Activated T-cell treated with anti-CD3 and anti-CD28 coated beads, Interleukin-2, amount 50 U/mL, for 72 hours (primary cell): Measurements from ENCODE around the gene R3HDM4. TPM values are rescaled to one million over a fixed set of nuclear protein-coding genes. Genes with fewer than 3 reads are reported as not detected.

Experiments used
- ATAC-seq, 2 donors: fragments of 150-1000 bp; cut with Tn5 transposase; replicated peaks in 1 of 2; 2 replicates each; pipeline ENCODE4 v1.10.0; 2021; ENCODE audit warnings: moderate library complexity in 2 of 2, mild to moderate bottlenecking in 1 of 2
- DNase-seq, 2 donors: peaks; one replicate each; pipeline ENCODE4 v3.0.0; 2021 to 2022; ENCODE audit warnings: mixed read lengths in 1 of 2
- H3K27ac Mint-ChIP-seq: one replicate; pipeline ENCODE4 v1.8.0; 2022; ENCODE audit warnings: mild to moderate bottlenecking, moderate library complexity, mixed read lengths
- H3K27me3 Mint-ChIP-seq: one replicate; pipeline ENCODE4 v1.8.0; 2022; ENCODE audit warnings: low read depth, mixed read lengths
- H3K36me3 Mint-ChIP-seq, 2 donors: one replicate each; pipeline ENCODE4 v1.8.0; 2022; ENCODE audit warnings: mixed read lengths in 2 of 2, mild to moderate bottlenecking in 1 of 2; ENCODE audit not compliant: insufficient read depth in 2 of 2
- H3K4me1 Mint-ChIP-seq: one replicate; pipeline ENCODE4 v1.8.0; 2022; ENCODE audit warnings: low read depth, mixed read lengths
- H3K4me3 Mint-ChIP-seq, 2 donors: one replicate each; pipeline ENCODE4 v1.8.0; 2022; ENCODE audit warnings: mild to moderate bottlenecking in 2 of 2, mixed read lengths in 2 of 2, moderate library complexity in 2 of 2
- H3K9me3 Mint-ChIP-seq, 2 donors: one replicate each; pipeline ENCODE4 v1.8.0; 2022; ENCODE audit warnings: mixed read lengths in 2 of 2
- total RNA-seq, 2 donors: library from RNA; stranded (reverse); gene quantifications; one replicate each; pipeline ENCODE4 v1.2.3, GENCODE V29; 2022

Gene R3HDM4
- total RNA-seq, 2 donors from 2014 or later, result 109 to 126 TPM

- Mint-ChIP-seq H3K4me1 (peaks cover 33% of the 10 kb centered on the region), H3K27me3 (no peaks in the 10 kb centered on the region), H3K9me3 (peaks cover 0 to 1% of the 10 kb centered on the region in 2 donors), H3K27ac (no peak overlapping the region), H3K4me3 (peak overlapping the region; percentile 22 to 72), H3K36me3 (peaks cover 0 to 1% of the 10 kb centered on the region in 2 donors)
- no peak for ATAC-seq
- no peak for DNase-seq
Observed at GRCh38 chr19:941292-942132, 28.5 kb upstream of the R3HDM4 start.

- H3K36me3 Mint-ChIP-seq, result peaks cover 0 to 1% of the 10 kb centered on the region in 2 donors
- peak overlapping the region; percentile 86 to 90 for H3K4me3 Mint-ChIP-seq
- ATAC-seq, result peak; percentile 86 to 88
- no peaks in the 10 kb centered on the region for H3K27me3 Mint-ChIP-seq
- no peak overlapping the region for H3K27ac Mint-ChIP-seq
- peaks cover 0 to 1% of the 10 kb centered on the region in 2 donors for H3K9me3 Mint-ChIP-seq
- H3K4me1 Mint-ChIP-seq, result peaks cover 33% of the 10 kb centered on the region
- peak; percentile 67 to 68 for DNase-seq
Observed at GRCh38 chr19:940591-941291, 27.7 kb upstream of the R3HDM4 start.

DNA sequence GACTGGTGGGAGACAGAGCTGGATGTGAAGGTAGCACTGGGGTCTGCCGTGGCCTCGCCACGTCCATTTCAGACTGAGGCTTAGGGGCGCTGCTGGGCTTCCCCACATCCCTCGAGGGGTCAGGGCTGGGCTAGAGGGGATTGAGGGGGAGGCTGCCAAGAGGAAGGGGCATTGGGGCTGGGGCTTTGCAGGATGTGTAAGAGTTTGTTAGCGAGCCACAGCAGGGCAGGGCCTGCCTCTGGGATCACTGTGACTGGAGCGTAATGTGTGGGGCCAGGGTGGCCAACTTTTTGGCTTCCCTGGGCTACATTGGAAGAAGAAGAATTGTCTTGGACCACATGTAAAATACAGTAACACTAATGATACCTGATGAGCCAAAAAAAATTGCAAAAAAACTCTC lies 26.9 kb upstream of the R3HDM4 start:
- peaks cover 0 to 1% of the 10 kb centered on the region in 2 donors for H3K9me3 Mint-ChIP-seq
- H3K4me1 Mint-ChIP-seq, result peaks cover 33% of the 10 kb centered on the region
- H3K27me3 Mint-ChIP-seq, result no peaks in the 10 kb centered on the region
- DNase-seq (no peak), ATAC-seq (no peak)
- peaks cover 0 to 1% of the 10 kb centered on the region in 2 donors for H3K36me3 Mint-ChIP-seq
- peak overlapping the region; percentile 67 for H3K27ac Mint-ChIP-seq
- peak overlapping the region; percentile 86 to 90 for H3K4me3 Mint-ChIP-seq

GRCh38 chr19:939439-939838 lies 26.4 kb upstream of the R3HDM4 start:
- DNase-seq, result no peak
- no peak for ATAC-seq
- Mint-ChIP-seq H3K27me3 (no peaks in the 10 kb centered on the region), H3K27ac (no peak overlapping the region), H3K36me3 (peaks cover 0 to 1% of the 10 kb centered on the region in 2 donors), H3K9me3 (peaks cover 0 to 1% of the 10 kb centered on the region in 2 donors), H3K4me1 (peaks cover 33% of the 10 kb centered on the region), H3K4me3 (peak overlapping the region; percentile 86 to 90)

- peaks cover 33% of the 10 kb centered on the region for H3K4me1 Mint-ChIP-seq
- H3K27me3 Mint-ChIP-seq, result no peaks in the 10 kb centered on the region
- peaks cover 0 to 1% of the 10 kb centered on the region in 2 donors for H3K36me3 Mint-ChIP-seq
- no peak overlapping the region for H3K4me3 Mint-ChIP-seq
- DNase-seq (no peak), ATAC-seq (no peak)
- peaks cover 0 to 1% of the 10 kb centered on the region in 2 donors for H3K9me3 Mint-ChIP-seq
- no peak overlapping the region for H3K27ac Mint-ChIP-seq
Observed at GRCh38 chr19:938233-938923, 25.4 kb upstream of the R3HDM4 start.

- Mint-ChIP-seq H3K9me3 (peaks cover 0 to 1% of the 10 kb centered on the region in 2 donors), H3K36me3 (peaks cover 0 to 1% of the 10 kb centered on the region in 2 donors), H3K27ac (no peak overlapping the region), H3K4me1 (peaks cover 41% of the 10 kb centered on the region), H3K27me3 (no peaks in the 10 kb centered on the region), H3K4me3 (no peak overlapping the region)
- DNase-seq (peak; percentile 30 to 70), ATAC-seq (peak; percentile 33 to 65)
Observed at GRCh38 chr19:937259-937694, 24.3 kb upstream of the R3HDM4 start.

DNA sequence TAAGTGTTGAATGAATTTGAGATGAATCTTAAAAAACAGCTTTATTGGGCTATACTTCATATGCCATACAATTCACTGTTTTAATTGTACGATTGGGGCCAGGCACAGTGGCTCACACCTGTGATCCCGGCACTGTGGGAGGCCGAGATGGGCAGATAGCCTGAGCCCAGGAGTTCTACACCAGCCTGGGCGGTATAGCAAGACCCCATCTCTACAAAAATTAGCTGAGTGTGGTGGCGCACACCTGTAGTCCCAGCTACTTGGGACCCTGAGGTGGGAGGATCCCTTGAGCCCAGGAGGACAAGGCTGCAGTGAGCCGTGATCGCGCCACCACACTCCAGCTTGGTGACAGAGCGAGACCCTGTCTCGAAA lies 23.1 kb upstream of the R3HDM4 start:
- no peak for ATAC-seq
- peaks cover 0 to 1% of the 10 kb centered on the region in 2 donors for H3K36me3 Mint-ChIP-seq

DNA sequence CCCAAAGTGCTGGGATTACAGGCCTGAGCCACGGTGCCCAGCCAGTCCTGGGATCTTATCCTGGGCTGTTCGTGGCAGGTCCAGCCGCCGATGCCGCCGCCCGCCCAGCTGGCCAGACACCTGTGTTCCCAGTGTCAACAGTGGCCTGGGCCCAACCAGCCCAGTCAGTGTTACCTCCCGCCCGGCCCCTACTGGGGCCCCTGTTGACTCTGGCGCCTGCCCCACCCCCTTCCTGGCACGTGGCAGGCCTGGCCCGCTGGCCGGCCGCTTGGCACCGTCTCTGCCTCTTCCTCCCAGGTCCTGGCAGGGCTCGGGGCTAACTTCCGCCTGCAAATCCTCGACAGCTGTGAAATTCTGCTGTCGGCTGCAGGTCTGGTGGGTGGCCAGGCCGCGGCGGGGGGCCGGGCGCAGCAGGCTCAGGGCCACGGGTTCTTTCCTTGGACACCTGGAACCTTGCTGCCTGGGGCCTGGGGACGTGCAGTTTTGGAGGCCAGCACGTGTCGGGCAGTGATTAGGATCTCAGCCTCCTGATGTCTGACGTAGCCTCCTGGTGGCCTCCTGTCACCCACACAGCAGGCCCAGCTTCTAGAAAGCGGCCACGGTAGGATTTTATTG lies 22.0 kb upstream of the R3HDM4 start:
- Mint-ChIP-seq H3K27me3 (no peaks in the 10 kb centered on the region), H3K4me3 (no peak overlapping the region), H3K9me3 (peaks cover 0 to 1% of the 10 kb centered on the region in 2 donors), H3K27ac (no peak overlapping the region), H3K36me3 (peaks cover under 1 to 3% of the 10 kb centered on the region in 2 donors), H3K4me1 (peaks cover 33% of the 10 kb centered on the region)
- ATAC-seq (no peak), DNase-seq (no peak)

More for the DNA sequence above, 23.1 kb upstream of the R3HDM4 start:
- Mint-ChIP-seq H3K27me3 (no peaks in the 10 kb centered on the region), H3K4me3 (no peak overlapping the region), H3K9me3 (peaks cover 0 to 1% of the 10 kb centered on the region in 2 donors), H3K4me1 (peaks cover 40% of the 10 kb centered on the region), H3K27ac (no peak overlapping the region)
- DNase-seq, result no peak

DNA sequence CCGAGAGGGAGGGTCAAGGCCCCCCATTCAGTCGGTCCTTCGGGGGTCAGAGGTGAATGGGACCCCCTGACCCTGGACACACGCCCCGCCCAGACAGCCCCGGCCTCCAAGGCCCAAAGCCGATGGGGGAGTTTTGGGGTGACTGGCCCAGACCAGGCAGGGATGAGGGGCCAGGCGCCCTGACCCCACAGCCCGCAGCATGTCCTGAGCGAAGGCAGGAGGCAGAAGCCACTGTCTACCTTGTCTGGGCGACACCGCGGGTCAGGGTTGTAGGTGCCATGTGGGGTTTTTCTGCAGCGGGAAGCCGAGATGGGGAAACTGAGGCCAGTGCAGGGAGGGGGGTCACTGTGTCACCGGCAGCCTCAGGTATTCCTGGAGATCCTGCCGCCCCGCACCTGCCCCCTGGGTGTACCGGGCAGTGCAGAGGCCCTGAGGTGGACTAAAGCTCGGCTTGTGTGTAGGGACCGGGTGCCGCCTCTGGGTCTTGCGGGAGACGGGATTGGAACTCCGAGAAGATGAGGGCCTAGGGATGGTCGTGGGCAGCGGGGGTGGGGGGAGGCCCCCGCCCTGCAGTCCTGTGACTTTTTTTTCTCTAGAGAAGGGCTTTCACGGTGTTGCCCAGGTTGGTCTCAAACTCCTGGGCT lies 21.3 kb upstream of the R3HDM4 start:
- Mint-ChIP-seq H3K27me3 (no peaks in the 10 kb centered on the region), H3K4me1 (peaks cover 27% of the 10 kb centered on the region), H3K27ac (no peak overlapping the region), H3K4me3 (peak overlapping the region in 1 of 2 donors; percentile 17), H3K36me3 (peaks cover 0 to 3% of the 10 kb centered on the region in 2 donors), H3K9me3 (peaks cover 0 to 1% of the 10 kb centered on the region in 2 donors)
- DNase-seq (no peak), ATAC-seq (no peak)

DNA sequence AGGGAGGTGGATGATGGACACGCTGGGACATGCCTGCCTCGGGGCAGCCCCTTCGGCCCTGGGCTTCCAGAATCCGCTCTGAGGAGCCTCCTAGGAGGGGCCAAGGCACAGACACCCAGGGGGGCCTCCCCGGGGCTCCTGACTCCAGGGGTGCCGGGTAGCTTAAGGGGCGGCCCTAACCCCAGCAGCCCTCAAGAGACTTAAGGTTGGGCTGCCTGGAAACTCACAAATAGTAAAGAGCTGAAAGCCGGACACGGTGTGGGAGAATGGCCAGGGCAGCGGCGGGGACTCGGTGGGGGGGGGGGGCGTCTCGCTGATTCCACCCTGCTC lies 20.5 kb upstream of the R3HDM4 start:
- Mint-ChIP-seq H3K4me1 (peaks cover 26% of the 10 kb centered on the region), H3K4me3 (no peak overlapping the region), H3K9me3 (peaks cover 0 to 1% of the 10 kb centered on the region in 2 donors), H3K27me3 (no peaks in the 10 kb centered on the region), H3K36me3 (peaks cover 0 to 3% of the 10 kb centered on the region in 2 donors), H3K27ac (no peak overlapping the region)
- DNase-seq (no peak), ATAC-seq (no peak)

- peaks cover 0 to 3% of the 10 kb centered on the region in 2 donors for H3K36me3 Mint-ChIP-seq
Observed at GRCh38 chr19:932648-933552, 19.9 kb upstream of the R3HDM4 start.

More at GRCh38 chr19:932648-933552, 19.9 kb upstream of the R3HDM4 start:
- peak overlapping the region; percentile 65 to 66 for H3K4me3 Mint-ChIP-seq
- peaks cover 0 to 1% of the 10 kb centered on the region in 2 donors for H3K9me3 Mint-ChIP-seq
- no peaks in the 10 kb centered on the region for H3K27me3 Mint-ChIP-seq
- peaks cover 20% of the 10 kb centered on the region for H3K4me1 Mint-ChIP-seq
- no peak for DNase-seq
- peak; percentile 40 for ATAC-seq
- no peak overlapping the region for H3K27ac Mint-ChIP-seq
